ENCODE data around the gene IGSF8. TPM values are rescaled to one million over a fixed set of nuclear protein-coding genes. Genes with fewer than 3 reads are reported as not detected.
"Not testable (repeated sequence)": the region's sequence is repeated elsewhere in the genome, so short reads cannot be mapped to it uniquely, and the experiment has no call there.

IGSF8 gene
- total and polyA plus RNA-seq, 2 of the 8 experiments (the other 6 are each of a cell fraction or from before 2014, with no cell fraction given): 69.6 to 132 TPM

- not testable (repeated sequence) for H3K79me2 ChIP-seq (ENCODE audit: control insufficient read depth in 1 of 2, insufficient read depth in 2 of 2, low read length in 2 of 2); H4K8ac ChIP-seq (ENCODE audit: extremely low read depth, insufficient read depth, low read length); H3K27ac ChIP-seq (ENCODE audit: low read depth, low read length); DNase-seq (ENCODE audit: low read depth in 1 of 2, low spot score in 2 of 2); H2AK5ac ChIP-seq (ENCODE audit: low read depth, low read length); H2BK20ac ChIP-seq (ENCODE audit: low read length); H3K79me1 ChIP-seq (ENCODE audit: low read depth, low read length); H2AFZ ChIP-seq (ENCODE audit: low read length); H4K91ac ChIP-seq (replicated peaks; ENCODE audit: insufficient read length, low read length); H2BK120ac ChIP-seq (replicated peaks; ENCODE audit: low read depth, low read length); FAIRE-seq; H3K23ac ChIP-seq (ENCODE audit: insufficient read length); H2BK5ac ChIP-seq (ENCODE audit: low read depth, low read length); H3K9me3 ChIP-seq (ENCODE audit: insufficient read depth in 2 of 2, low read depth in 1 of 2, low read length in 1 of 2); H3K4me1 ChIP-seq (replicated peaks in 1 of 4; ENCODE audit: control insufficient read depth in 3 of 4, insufficient read depth in 4 of 4, low read length in 3 of 4); H3K56ac ChIP-seq (replicated peaks; ENCODE audit: insufficient read length, low read depth, low read length); H4K5ac ChIP-seq (ENCODE audit: insufficient read length, low read depth, low read length); H2BK12ac ChIP-seq (ENCODE audit: low read depth, low read length); H3K4ac ChIP-seq (replicated peaks; ENCODE audit: insufficient read length, low read depth, low read length); H3K4me2 ChIP-seq (ENCODE audit: insufficient read depth in 1 of 2, low read depth in 2 of 2, low read length in 2 of 2); H3K27me3 ChIP-seq (replicated peaks in 1 of 4; ENCODE audit: control insufficient read depth in 3 of 4, extremely low read depth in 1 of 4, insufficient read depth in 3 of 4, low read length in 3 of 4); H2BK15ac ChIP-seq (ENCODE audit: low read length); H4K20me1 ChIP-seq (replicated peaks in 1 of 2; ENCODE audit: control insufficient read depth in 1 of 2, insufficient read depth in 2 of 2, low read length in 2 of 2); H3K14ac ChIP-seq (ENCODE audit: insufficient read length); H3K4me3 ChIP-seq (ENCODE audit: extremely low read depth in 1 of 4, insufficient read depth in 2 of 4, low read depth in 3 of 4, low read length in 4 of 4); H3K18ac ChIP-seq (ENCODE audit: extremely low read depth, low read length); H3K23me2 ChIP-seq (ENCODE audit: low read depth, low read length); H3K9ac ChIP-seq (replicated peaks in 1 of 4; ENCODE audit: extremely low read depth in 1 of 4, low read depth in 3 of 4, low read length in 3 of 4)
- ChIA-PET POLR2A (ENCODE audit: partially characterized antibody) (interaction anchor here (0.6 to 8.1 kb wide), 3 partner anchors 14 to 869 kb away, joined by 3 to 56 read pairs (median 3); no protein-coding TSS in a partner anchor), CTCF (ENCODE audit: partially characterized antibody) (interaction anchor here (0.7 to 18.1 kb wide), 8 partner anchors 11 to 62 kb away, joined by 3 to 256 read pairs (median 8); partner anchors contain the start of genes ATP1A2 and IGSF8)
- WGBS, 2 experiments (ENCODE audit: extremely low coverage in 1 of 2, insufficient coverage in 1 of 2, insufficient read length in 1 of 2, insufficient replicate concordance in 2 of 2, low coverage in 1 of 2, low lambda C conversion rate in 2 of 2, missing lambda C conversion rate in 1 of 2): 70% methylated on average over 4 of the region's 4 CpGs; no CpG with 5 or more reads in 1 of the 2 experiments
- peaks cover 12 to 62% (median 57%) of the 10 kb centered on the region in 4 experiments; a peak in 7 of 8 replicates for H3K36me3 ChIP-seq (ENCODE audit: control insufficient read depth in 2 of 4, insufficient read depth in 4 of 4, low read length in 3 of 4)
Observed at GRCh38 chr1:160126342-160126741, 27.9 kb upstream of the IGSF8 start.

Measured in H1 (cell line).